SJCRH30 (cell line): ENCODE measurements around the gene ACTA2. TPM values are rescaled to one million over a fixed set of nuclear protein-coding genes. Genes with fewer than 3 reads are reported as not detected.

Experiments used
- DNase-seq, 2 experiments: peaks; one replicate each; pipeline ENCODE4 v3.0.0-alpha.2; 2015 to 2020
- H3K27ac ChIP-seq: fragments of 250-450 bp; sonication (Bioruptor Pico); 2 replicates; pipeline ENCODE4 v1.5.1; 2020; ENCODE audit warnings: mild to moderate bottlenecking, moderate library complexity
- H3K27me3 ChIP-seq: fragments of 250-450 bp; sonication (Bioruptor Pico); 2 replicates; pipeline ENCODE4 v1.5.1; 2020; ENCODE audit warnings: mild to moderate bottlenecking, moderate library complexity
- H3K36me3 ChIP-seq: fragments of 250-450 bp; sonication (Bioruptor Pico); 2 replicates; pipeline ENCODE4 v1.5.1; 2020; ENCODE audit warnings: mild to moderate bottlenecking, moderate library complexity
- H3K4me1 ChIP-seq: fragments of 250-450 bp; sonication (Bioruptor Pico); 2 replicates; pipeline ENCODE4 v1.5.1; 2020; ENCODE audit warnings: mild to moderate bottlenecking, moderate library complexity
- H3K4me3 ChIP-seq: fragments of 250-450 bp; sonication (Bioruptor Pico); 2 replicates; pipeline ENCODE4 v1.5.1; 2020; ENCODE audit warnings: mild to moderate bottlenecking, moderate library complexity
- H3K9me3 ChIP-seq: fragments of 250-450 bp; sonication (Bioruptor Pico); replicated peaks from 2 replicates; pipeline ENCODE4 v1.5.1; 2020; ENCODE audit warnings: mild to moderate bottlenecking, moderate library complexity
- total RNA-seq: library from RNA; depleted of rRNA; stranded (reverse); fragments of >200 nt; shearing (Covaris generic); gene quantifications from 2 replicates; pipeline ENCODE4 v1.2.3, GENCODE V29; 2014

Gene ACTA2
- total RNA-seq, 1 experiment from 2014 or later, result 0.95 TPM

DNA sequence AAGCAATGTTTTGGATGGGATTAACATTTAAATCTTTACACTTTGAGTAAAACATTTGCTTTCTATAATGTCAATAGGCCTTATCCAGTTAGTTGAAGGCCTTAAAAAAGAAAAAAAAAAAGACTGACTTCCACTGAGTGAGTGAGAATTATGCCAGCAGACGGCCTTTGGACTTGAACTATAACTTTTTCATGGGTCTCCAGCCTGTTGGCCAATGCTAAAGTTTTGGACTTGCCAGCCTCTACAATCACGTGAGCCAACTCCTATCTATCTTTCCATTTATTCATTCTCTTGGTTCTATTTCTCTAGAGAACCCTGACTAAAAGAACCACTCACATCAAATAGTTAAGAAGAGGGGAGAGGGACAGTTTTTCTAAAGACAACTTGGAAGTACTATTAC, 35.3 kb upstream of the ACTA2 start:
- Histone ChIP-seq H3K36me3 (no peaks in the 10 kb centered on the region), H3K4me1 (no peaks in the 10 kb centered on the region)

DNA sequence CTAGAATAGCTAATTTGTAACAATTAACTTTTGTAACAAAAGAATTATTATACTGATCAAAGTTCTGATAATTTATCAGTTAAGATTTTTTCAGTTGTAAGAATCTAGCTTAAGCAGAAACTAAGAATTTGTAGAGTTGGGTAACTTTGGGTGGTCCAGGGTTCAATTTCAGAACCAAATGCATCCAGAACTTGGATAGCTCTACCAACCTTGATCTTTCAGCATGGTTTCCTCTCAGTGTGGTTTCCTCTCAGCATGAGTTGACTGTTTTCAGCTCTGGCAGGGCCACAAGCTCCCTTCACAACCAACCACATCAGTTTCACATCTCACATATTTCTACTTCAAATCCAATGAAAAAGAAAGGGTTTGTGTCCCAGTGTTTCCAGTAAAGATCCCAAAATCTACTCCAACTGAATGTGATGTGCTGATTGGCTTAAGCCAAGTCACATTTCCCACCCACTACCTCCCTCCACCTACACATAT, 34.7 kb upstream of the ACTA2 start:
- Histone ChIP-seq H3K9me3 (no peaks in the 10 kb centered on the region), H3K4me3 (no peak overlapping the region), H3K27me3 (no peaks in the 10 kb centered on the region; the same call in 1 of the 2 replicates), H3K36me3 (no peaks in the 10 kb centered on the region), H3K27ac (no peak overlapping the region), H3K4me1 (no peaks in the 10 kb centered on the region)
- DNase-seq, result no peak

More for the DNA sequence above, 35.3 kb upstream of the ACTA2 start:
- H3K4me3 ChIP-seq, result no peak overlapping the region
- DNase-seq, result no peak
- no peak overlapping the region for H3K27ac ChIP-seq
- H3K27me3 ChIP-seq, result no peaks in the 10 kb centered on the region; the same call in 1 of the 2 replicates
- H3K9me3 ChIP-seq, result no peaks in the 10 kb centered on the region

DNA sequence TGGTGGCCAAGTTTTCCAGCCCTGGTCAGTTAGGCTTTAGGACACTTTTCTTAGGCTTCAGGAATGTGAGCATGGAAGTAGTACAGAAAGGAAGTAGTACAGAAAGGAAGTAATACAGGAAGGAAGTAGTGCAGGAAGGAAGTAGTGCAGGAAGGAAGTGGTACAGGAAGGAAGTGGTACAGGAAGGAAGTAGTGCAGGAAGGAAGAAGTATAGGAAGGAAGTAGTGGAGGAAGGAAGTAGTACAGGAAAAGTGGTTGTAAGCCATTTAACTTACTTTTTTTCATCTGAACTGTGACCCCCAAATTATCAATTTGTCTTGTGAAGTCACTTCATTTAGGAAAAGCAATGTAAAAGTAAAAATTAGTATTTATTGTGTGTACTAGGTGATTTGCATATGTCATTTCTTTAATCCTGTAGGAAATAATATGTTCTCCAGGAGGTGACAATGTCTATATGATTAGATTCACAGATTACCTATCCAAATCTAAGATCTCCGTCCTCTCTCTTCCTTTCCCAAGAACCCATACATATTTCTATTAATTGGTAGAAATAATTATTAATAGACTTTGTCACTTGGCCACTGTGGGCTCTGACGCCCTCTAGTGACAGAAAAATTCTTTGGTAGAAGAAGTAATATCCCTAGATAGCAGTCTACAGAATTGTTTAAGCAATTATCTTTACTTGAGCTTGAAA, 34.1 kb upstream of the ACTA2 start:
- DNase-seq, result peak; percentile 4 to 35
- no peak overlapping the region for H3K27ac ChIP-seq
- no peaks in the 10 kb centered on the region for H3K4me1 ChIP-seq
- no peak overlapping the region for H3K4me3 ChIP-seq
- H3K27me3 ChIP-seq, result no peaks in the 10 kb centered on the region; the same call in 1 of the 2 replicates
- no peaks in the 10 kb centered on the region for H3K36me3 ChIP-seq
- no peaks in the 10 kb centered on the region for H3K9me3 ChIP-seq

GRCh38 chr10:88984525-88984924, 32.0 kb upstream of the ACTA2 start:
- Histone ChIP-seq H3K9me3 (no peaks in the 10 kb centered on the region), H3K4me1 (no peaks in the 10 kb centered on the region; the same call in 1 of the 2 replicates), H3K27ac (no peak overlapping the region), H3K36me3 (no peaks in the 10 kb centered on the region), H3K4me3 (no peak overlapping the region), H3K27me3 (no peaks in the 10 kb centered on the region)
- DNase-seq, result no peak

GRCh38 chr10:88983939-88984338, 31.4 kb upstream of the ACTA2 start:
- H3K27me3 ChIP-seq, result no peaks in the 10 kb centered on the region
- no peaks in the 10 kb centered on the region for H3K36me3 ChIP-seq
- no peak overlapping the region for H3K4me3 ChIP-seq
- no peaks in the 10 kb centered on the region for H3K9me3 ChIP-seq
- no peak for DNase-seq
- no peaks in the 10 kb centered on the region; the same call in 1 of the 2 replicates for H3K4me1 ChIP-seq
- no peak overlapping the region for H3K27ac ChIP-seq

GRCh38 chr10:88983206-88983605, 30.6 kb upstream of the ACTA2 start:
- no peaks in the 10 kb centered on the region for H3K27me3 ChIP-seq
- no peak overlapping the region for H3K27ac ChIP-seq
- H3K9me3 ChIP-seq, result no peaks in the 10 kb centered on the region
- H3K36me3 ChIP-seq, result no peaks in the 10 kb centered on the region
- H3K4me3 ChIP-seq, result no peak overlapping the region
- no peaks in the 10 kb centered on the region; the same call in 1 of the 2 replicates for H3K4me1 ChIP-seq
- no peak for DNase-seq

DNA sequence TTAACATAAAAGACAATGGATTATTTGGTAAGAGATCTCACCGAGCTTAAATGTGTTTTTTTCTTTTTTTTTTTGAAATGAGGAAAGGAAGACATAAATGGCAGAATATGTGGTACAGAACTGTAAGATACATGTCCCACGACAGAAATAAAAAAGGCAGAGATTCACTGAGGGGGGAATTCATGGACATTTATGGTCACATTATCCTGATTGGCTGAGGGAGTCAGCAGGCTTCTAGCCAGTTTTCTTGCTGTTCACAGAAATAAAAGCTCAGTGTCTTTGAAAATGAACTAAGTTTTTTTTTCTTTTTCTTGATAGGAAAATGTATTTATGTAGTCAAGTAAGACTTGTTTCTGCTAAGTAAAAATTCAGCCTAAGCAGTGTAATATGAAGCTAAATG, 29.8 kb upstream of the ACTA2 start:
- DNase-seq, result no peak
- no peaks in the 10 kb centered on the region; the same call in 1 of the 2 replicates for H3K4me1 ChIP-seq
- H3K9me3 ChIP-seq, result no peaks in the 10 kb centered on the region
- no peaks in the 10 kb centered on the region for H3K36me3 ChIP-seq
- no peak overlapping the region for H3K4me3 ChIP-seq
- no peak overlapping the region for H3K27ac ChIP-seq
- H3K27me3 ChIP-seq, result no peaks in the 10 kb centered on the region

GRCh38 chr10:88981435-88981834, 28.9 kb upstream of the ACTA2 start:
- H3K36me3 ChIP-seq, result no peaks in the 10 kb centered on the region
- H3K9me3 ChIP-seq, result no peaks in the 10 kb centered on the region
- no peak overlapping the region for H3K27ac ChIP-seq
- peak in 1 of 2 experiments; percentile 7 for DNase-seq
- H3K4me3 ChIP-seq, result no peak overlapping the region
- no peaks in the 10 kb centered on the region for H3K27me3 ChIP-seq
- H3K4me1 ChIP-seq, result no peaks in the 10 kb centered on the region; the same call in 1 of the 2 replicates

GRCh38 chr10:88980800-88981199, 28.2 kb upstream of the ACTA2 start:
- Histone ChIP-seq H3K36me3 (no peaks in the 10 kb centered on the region), H3K27me3 (no peaks in the 10 kb centered on the region), H3K9me3 (no peaks in the 10 kb centered on the region), H3K4me3 (no peak overlapping the region), H3K27ac (no peak overlapping the region), H3K4me1 (no peaks in the 10 kb centered on the region; the same call in 1 of the 2 replicates)
- no peak for DNase-seq

- Histone ChIP-seq H3K4me1 (no peaks in the 10 kb centered on the region; the same call in 1 of the 2 replicates), H3K27me3 (no peaks in the 10 kb centered on the region), H3K4me3 (no peak overlapping the region), H3K9me3 (no peaks in the 10 kb centered on the region), H3K27ac (no peak overlapping the region), H3K36me3 (no peaks in the 10 kb centered on the region)
- no peak for DNase-seq
These were observed 27.7 kb upstream of the ACTA2 start for GRCh38 chr10:88980247-88980646.

DNA sequence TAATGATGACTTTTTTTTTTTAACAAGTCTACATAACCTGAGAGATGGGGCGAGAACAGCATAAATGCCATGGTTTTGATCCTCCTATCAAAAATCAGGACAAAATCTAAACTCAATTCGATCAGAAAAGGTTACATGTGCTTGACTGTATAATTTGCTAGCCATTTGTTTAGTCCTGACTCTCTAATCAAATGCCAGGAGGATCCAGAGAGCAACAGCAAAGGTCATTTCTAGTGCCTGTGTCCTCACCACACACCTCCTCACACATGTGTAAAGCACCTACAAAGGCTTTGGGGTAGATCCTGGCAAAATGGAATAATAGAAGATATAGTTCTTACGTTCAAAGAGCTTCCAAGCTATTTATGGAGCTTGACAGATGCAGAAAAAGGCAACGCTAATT, 27.0 kb upstream of the ACTA2 start:
- H3K27ac ChIP-seq, result no peak overlapping the region
- no peaks in the 10 kb centered on the region for H3K9me3 ChIP-seq
- no peak overlapping the region for H3K4me3 ChIP-seq
- H3K36me3 ChIP-seq, result no peaks in the 10 kb centered on the region
- no peak for DNase-seq
- H3K27me3 ChIP-seq, result no peaks in the 10 kb centered on the region
- H3K4me1 ChIP-seq, result no peaks in the 10 kb centered on the region; the same call in 1 of the 2 replicates

GRCh38 chr10:88979153-88979562, 26.6 kb upstream of the ACTA2 start:
- H3K9me3 ChIP-seq, result no peaks in the 10 kb centered on the region
- H3K36me3 ChIP-seq, result no peaks in the 10 kb centered on the region
- H3K27ac ChIP-seq, result no peak overlapping the region
- H3K27me3 ChIP-seq, result no peaks in the 10 kb centered on the region
- no peaks in the 10 kb centered on the region; the same call in 1 of the 2 replicates for H3K4me1 ChIP-seq
- DNase-seq, result peak; percentile 32 to 47
- no peak overlapping the region for H3K4me3 ChIP-seq

GRCh38 chr10:88978463-88978862, 25.9 kb upstream of the ACTA2 start:
- no peaks in the 10 kb centered on the region for H3K36me3 ChIP-seq
- H3K27ac ChIP-seq, result no peak overlapping the region
- no peaks in the 10 kb centered on the region; the same call in 1 of the 2 replicates for H3K4me1 ChIP-seq
- DNase-seq, result no peak
- no peaks in the 10 kb centered on the region for H3K9me3 ChIP-seq
- H3K27me3 ChIP-seq, result no peaks in the 10 kb centered on the region
- H3K4me3 ChIP-seq, result no peak overlapping the region

GRCh38 chr10:88975377-88975720, 22.8 kb upstream of the ACTA2 start:
- Histone ChIP-seq H3K4me1 (no peaks in the 10 kb centered on the region; the same call in 1 of the 2 replicates), H3K27ac (no peak overlapping the region), H3K36me3 (no peaks in the 10 kb centered on the region), H3K27me3 (no peaks in the 10 kb centered on the region), H3K9me3 (no peaks in the 10 kb centered on the region), H3K4me3 (0 out of 2 replicates have a peak overlapping the region, but pooled peaks have one; percentile 13)
- no peak for DNase-seq

GRCh38 chr10:88974446-88975376, 22.1 kb upstream of the ACTA2 start:
- Histone ChIP-seq H3K4me3 (peak overlapping the region; percentile 13; the same call in 1 of the 2 replicates), H3K4me1 (no peaks in the 10 kb centered on the region; the same call in 1 of the 2 replicates), H3K27ac (no peak overlapping the region), H3K27me3 (no peaks in the 10 kb centered on the region), H3K36me3 (no peaks in the 10 kb centered on the region), H3K9me3 (no peaks in the 10 kb centered on the region)
- DNase-seq, result no peak
